GM23338 (cell line): ENCODE data around the gene ERVK3-1. TPM values are rescaled to one million over a fixed set of nuclear protein-coding genes. Genes with fewer than 3 reads are reported as not detected.

Source experiments
- ATAC-seq: fragments of 200-7000 bp; cut with Tn5 transposase; 3 replicates; pipeline ENCODE4 v1.9.1; 2020
- DNase-seq: peaks from one replicate; pipeline ENCODE4 v3.0.0-alpha.2; 2015; ENCODE audit warnings: low spot score
- H2AFZ ChIP-seq: fragments of 200-600 bp; sonication (generic); 2 replicates; pipeline ENCODE4 v1.8.0; 2016; ENCODE audit warnings: antibody characterized with exemption, mild to moderate bottlenecking, moderate library complexity
- H3F3A ChIP-seq: fragments of 200-600 bp; sonication (generic); replicated peaks from 2 replicates; pipeline ENCODE4 v1.8.0; 2017; ENCODE audit warnings: antibody characterized with exemption, mixed run types, low read depth
- H3K27ac ChIP-seq: fragments of 200-600 bp; sonication (generic); 2 replicates; pipeline ENCODE4 v1.6.1; 2016; ENCODE audit warnings: low read depth
- H3K27me3 ChIP-seq: fragments of 200-600 bp; sonication (generic); 2 replicates; pipeline ENCODE4 v1.8.0; 2016; ENCODE audit warnings: mild to moderate bottlenecking, mixed run types, moderate library complexity; ENCODE audit not compliant: insufficient read depth
- H3K36me3 ChIP-seq: fragments of 200-600 bp; sonication (generic); 2 replicates; pipeline ENCODE4 v1.8.0; 2016; ENCODE audit warnings: mild to moderate bottlenecking; ENCODE audit not compliant: insufficient read depth
- H3K4me1 ChIP-seq: fragments of 200-600 bp; sonication (generic); 2 replicates; pipeline ENCODE4 v1.8.0; 2016; ENCODE audit warnings: mild to moderate bottlenecking, moderate library complexity; ENCODE audit not compliant: insufficient read depth
- H3K4me2 ChIP-seq: fragments of 200-600 bp; sonication (generic); 2 replicates; pipeline ENCODE4 v1.7.1; 2017; ENCODE audit warnings: mixed run types
- H3K4me3 ChIP-seq: fragments of 200-600 bp; sonication (generic); 2 replicates; pipeline ENCODE4 v1.6.1; 2016; ENCODE audit warnings: mixed run types
- H3K79me2 ChIP-seq: fragments of 200-600 bp; sonication (generic); replicated peaks from 2 replicates; pipeline ENCODE4 v1.8.0; 2017; ENCODE audit warnings: mild to moderate bottlenecking; ENCODE audit not compliant: insufficient read depth
- H3K9me2 ChIP-seq: fragments of 200-600 bp; sonication (generic); 2 replicates; pipeline ENCODE4 v1.8.0; 2017; ENCODE audit not compliant: insufficient read depth
- H4K20me1 ChIP-seq: fragments of 200-600 bp; sonication (generic); replicated peaks from 2 replicates; pipeline ENCODE4 v1.8.0; 2017; ENCODE audit warnings: mild to moderate bottlenecking; ENCODE audit not compliant: insufficient read depth
- H3K27ac Mint-ChIP-seq: 2 replicates; pipeline ENCODE4 v1.8.0; 2020; ENCODE audit warnings: inconsistent platforms, mild to moderate bottlenecking, moderate library complexity, mixed read lengths
- H3K27me3 Mint-ChIP-seq: 3 replicates; pipeline ENCODE4 v1.8.0; 2022; ENCODE audit warnings: low read depth, mild to moderate bottlenecking, moderate library complexity, mixed read lengths, inconsistent platforms; ENCODE audit not compliant: insufficient read depth, poor library complexity
- H3K36me3 Mint-ChIP-seq: 3 replicates; pipeline ENCODE4 v1.8.0; 2021; ENCODE audit warnings: low read depth, mild to moderate bottlenecking, inconsistent platforms, moderate library complexity, mixed read lengths
- H3K4me1 Mint-ChIP-seq: 3 replicates; pipeline ENCODE4 v1.8.0; 2020; ENCODE audit warnings: mild to moderate bottlenecking, inconsistent platforms, mixed read lengths
- H3K4me3 Mint-ChIP-seq: 3 replicates; pipeline ENCODE4 v1.8.0; 2021; ENCODE audit warnings: moderate library complexity, mild to moderate bottlenecking, inconsistent platforms, mixed read lengths
- H3K9me3 Mint-ChIP-seq: 3 replicates; pipeline ENCODE4 v1.8.0; 2020; ENCODE audit warnings: moderate library complexity, mild to moderate bottlenecking, inconsistent platforms, mixed read lengths
- CREB1 ChIP-seq: fragments of 250-450 bp; sonication (Bioruptor Pico); IDR thresholded peaks from 2 replicates; pipeline ENCODE4 v1.5.0; 2020; ENCODE audit warnings: low read depth, mild to moderate bottlenecking, moderate library complexity
- CTCF ChIP-seq, 2 experiments: fragments of 200-600 bp in 1 of 2; sonication (generic) in 1 of 2; conservative IDR thresholded peaks; 2 replicates each; pipeline versions ENCODE4 v1.5.1 to v1.6.1; 2016 to 2017; ENCODE audit warnings: antibody characterized with exemption in 2 of 2, low read depth in 2 of 2, mild to moderate bottlenecking in 2 of 2, moderate library complexity in 1 of 2
- ETS1 ChIP-seq: IDR thresholded peaks from 2 replicates; pipeline ENCODE4 v1.6.1; 2016; ENCODE audit warnings: antibody characterized with exemption
- EZH2 ChIP-seq: fragments of 200-600 bp; sonication (generic); IDR thresholded peaks from one replicate; pipeline ENCODE4 v1.8.0; 2017; ENCODE audit warnings: antibody characterized with exemption, mild to moderate bottlenecking, low read depth; ENCODE audit not compliant: unreplicated experiment
- EZH2phosphoT487 ChIP-seq: fragments of 200-600 bp; sonication (generic); IDR thresholded peaks from one replicate; pipeline ENCODE4 v1.8.1; 2018; ENCODE audit warnings: antibody characterized with exemption; ENCODE audit not compliant: unreplicated experiment
- JUNB ChIP-seq: IDR thresholded peaks from one replicate; pipeline ENCODE4 v1.6.1; 2016; ENCODE audit warnings: antibody characterized with exemption; ENCODE audit not compliant: unreplicated experiment
- NANOG ChIP-seq: IDR thresholded peaks from 2 replicates; pipeline ENCODE4 v1.6.1; 2016; ENCODE audit warnings: antibody characterized with exemption, borderline replicate concordance
- POLR2AphosphoS5 ChIP-seq: IDR thresholded peaks from 2 replicates; pipeline ENCODE4 v1.6.1; 2016; ENCODE audit warnings: antibody characterized with exemption, low read depth
- REST ChIP-seq: IDR thresholded peaks from one replicate; pipeline ENCODE4 v1.6.1; 2018; ENCODE audit warnings: antibody characterized with exemption; ENCODE audit not compliant: unreplicated experiment
- STAT1 ChIP-seq: IDR thresholded peaks from one replicate; pipeline ENCODE4 v1.6.1; 2016; ENCODE audit warnings: antibody characterized with exemption; ENCODE audit not compliant: unreplicated experiment
- ZNF114 ChIP-seq: fragments of 250-450 bp; sonication (Bioruptor Pico); IDR thresholded peaks from 2 replicates; pipeline ENCODE4 v1.5.0; 2020; ENCODE audit warnings: mild to moderate bottlenecking, moderate library complexity
- ZNF331 ChIP-seq: fragments of 250-450 bp; sonication (Bioruptor Pico); IDR thresholded peaks from 2 replicates; pipeline ENCODE4 v1.5.0; 2020; ENCODE audit warnings: low read depth, mild to moderate bottlenecking, moderate library complexity
- ZNF462 ChIP-seq: fragments of 250-450 bp; sonication (Bioruptor Pico); IDR thresholded peaks from 2 replicates; pipeline ENCODE4 v1.5.0; 2020; ENCODE audit warnings: mild to moderate bottlenecking, moderate library complexity
- polyA plus RNA-seq: library from polyadenylated mRNA; unstranded; fragments of >200 nt; fragmentation: Nextera tagmentation; extraction: Ambion mirVana; gene quantifications from 2 replicates; pipeline ENCODE4 v1.2.1, GENCODE V29; 2016
- total RNA-seq: library from RNA; depleted of rRNA; stranded (reverse); fragments of >200 nt; shearing (Covaris generic); gene quantifications from 2 replicates; pipeline ENCODE4 v1.2.3, GENCODE V29; 2014

Gene ERVK3-1
- total and polyA plus RNA-seq, 2 experiments from 2014 or later = 34.4 to 66.2 TPM

- Histone ChIP-seq H4K20me1 (no peaks in the 10 kb centered on the region; the same call in 1 of the 2 replicates), H3K4me2 (peak overlapping the region; percentile 83), H2AFZ (no peak overlapping the region), H3F3A (peaks cover 6% of the 10 kb centered on the region), H3K27me3 (peaks cover 33% of the 10 kb centered on the region), H3K4me1 (no peaks in the 10 kb centered on the region; the same call in 1 of the 2 replicates), H3K4me3 (peak overlapping the region; percentile 52), H3K36me3 (no peaks in the 10 kb centered on the region), H3K27ac (no peak overlapping the region), H3K9me2 (no peaks in the 10 kb centered on the region), H3K79me2 (no peaks in the 10 kb centered on the region)
- H3K27me3 Mint-ChIP-seq = peaks cover 3% of the 10 kb centered on the region
- no peak for ATAC-seq
- no peaks in the 10 kb centered on the region; the same call in 2 of the 3 replicates for H3K4me1 Mint-ChIP-seq
- no peaks in the 10 kb centered on the region for H3K36me3 Mint-ChIP-seq
- TF ChIP-seq ETS1 (no peak), ZNF114 (CRISPR knock-in tag) (no peak), REST (no peak), CREB1 (CRISPR knock-in tag) (no peak), STAT1 (no peak), CTCF (conservative IDR thresholded peaks at IDR 0.05; ENCODE audit: low read depth in 2 of 2) (no peak), ZNF331 (CRISPR knock-in tag) (no peak), POLR2AphosphoS5 (no peak), ZNF462 (CRISPR knock-in tag) (no peak), NANOG (no peak), EZH2phosphoT487 (no peak), JUNB (no peak), EZH2 (no peak)
- H3K4me3 Mint-ChIP-seq = no peak overlapping the region; the same call in 2 of the 3 replicates
- H3K27ac Mint-ChIP-seq = no peak overlapping the region
- no peaks in the 10 kb centered on the region for H3K9me3 Mint-ChIP-seq
- no peak for DNase-seq
Measured at GRCh38 chr19:58355215-58355796, 50.1 kb downstream of the ERVK3-1 start.
